GM18867 (cell line): ENCODE measurements around the gene C1GALT1C1.

Experiments
- ATAC-seq: cut with Tn5 transposase; IDR thresholded peaks from one replicate; pipeline ENCODE4 v1.9.1; 2021; ENCODE audit warnings: mild to moderate bottlenecking, moderate library complexity; ENCODE audit not compliant: unreplicated experiment

The C1GALT1C1 gene

GRCh38 chrX:120585702-120586101, 44.2 kb downstream of the C1GALT1C1 start:
- ATAC-seq = no peak
